ENCODE data around the gene TTC9C. TPM values are rescaled to one million over a fixed set of nuclear protein-coding genes. Genes with fewer than 3 reads are reported as not detected.
"Not testable (repeated sequence)": the region's sequence is repeated elsewhere in the genome, so short reads cannot be mapped to it uniquely, and the experiment has no call there.

The TTC9C gene
- total RNA-seq, 4 donors from 2014 or later = 6.7 to 27.0 (median 17.0) TPM

- in situ Hi-C loops (cut with MboI; ENCODE audit: low pct_ligation_motif_present in 1 of 4, low pct_unique_long_range_greater_than_20kb in 1 of 4, low sequenced_read_pairs in 3 of 4) (no loop called here), intact Hi-C loops (cut with DNase I; ENCODE audit: low total_unique reads) (no loop called here)
- Histone ChIP-seq H3K4me3 (peak overlapping the region; percentile 64 to 96 (median 79)), H3K27me3 (no peaks in the 10 kb centered on the region), H3K27ac (peak overlapping the region; percentile 97 to 99 (median 98)), H3K4me1 (peaks cover 27 to 65% (median 39%) of the 10 kb centered on the region in 4 donors), H3K36me3 (peaks cover 0 to 13% (median 4%) of the 10 kb centered on the region in 4 donors), H3K9me3 (no peaks in the 10 kb centered on the region)
- 0 to 1% methylated on average over 7 to 20 of the region's 20 CpGs for WGBS, 2 donors (ENCODE audit: low coverage in 1 of 2)
- TF ChIP-seq EP300 (IDR thresholded peaks at IDR 0.05; ENCODE audit: low read depth) (no peak), POLR2A (IDR thresholded peaks at IDR 0.05) (no peak), POLR2AphosphoS5 (IDR thresholded peaks at IDR 0.05) (no peak)
- TF ChIP-seq, protein P1, sequence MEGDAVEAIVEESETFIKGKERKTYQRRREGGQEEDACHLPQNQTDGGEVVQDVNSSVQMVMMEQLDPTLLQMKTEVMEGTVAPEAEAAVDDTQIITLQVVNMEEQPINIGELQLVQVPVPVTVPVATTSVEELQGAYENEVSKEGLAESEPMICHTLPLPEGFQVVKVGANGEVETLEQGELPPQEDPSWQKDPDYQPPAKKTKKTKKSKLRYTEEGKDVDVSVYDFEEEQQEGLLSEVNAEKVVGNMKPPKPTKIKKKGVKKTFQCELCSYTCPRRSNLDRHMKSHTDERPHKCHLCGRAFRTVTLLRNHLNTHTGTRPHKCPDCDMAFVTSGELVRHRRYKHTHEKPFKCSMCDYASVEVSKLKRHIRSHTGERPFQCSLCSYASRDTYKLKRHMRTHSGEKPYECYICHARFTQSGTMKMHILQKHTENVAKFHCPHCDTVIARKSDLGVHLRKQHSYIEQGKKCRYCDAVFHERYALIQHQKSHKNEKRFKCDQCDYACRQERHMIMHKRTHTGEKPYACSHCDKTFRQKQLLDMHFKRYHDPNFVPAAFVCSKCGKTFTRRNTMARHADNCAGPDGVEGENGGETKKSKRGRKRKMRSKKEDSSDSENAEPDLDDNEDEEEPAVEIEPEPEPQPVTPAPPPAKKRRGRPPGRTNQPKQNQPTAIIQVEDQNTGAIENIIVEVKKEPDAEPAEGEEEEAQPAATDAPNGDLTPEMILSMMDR (IDR thresholded peaks at IDR 0.05) = no peak
- peak; percentile 89 for DNase-seq
Measured at GRCh38 chr11:62727872-62728170, 465 bp upstream of the TTC9C start.

DNA sequence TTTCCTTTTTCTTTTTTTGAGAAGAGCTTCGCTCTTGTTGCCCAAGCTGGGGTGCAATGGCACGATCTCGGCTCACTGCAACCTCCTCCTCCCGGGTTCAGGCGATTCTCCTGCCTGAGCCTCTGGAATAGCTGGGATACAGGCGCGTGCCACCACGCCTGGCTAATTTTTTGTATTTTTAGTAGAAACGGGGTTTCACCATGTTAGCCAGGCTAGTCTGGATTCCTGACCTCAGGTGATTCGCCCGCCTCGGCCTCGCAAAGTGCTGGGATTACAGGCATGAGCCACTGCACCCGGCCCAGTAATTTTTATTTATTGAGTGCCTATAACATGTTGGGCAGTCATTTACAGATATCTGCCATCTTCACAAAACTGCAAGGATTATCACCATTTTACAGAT is 1.8 kb downstream of the TTC9C start:
- DNase-seq; intact Hi-C loops (cut with DNase I; ENCODE audit: low total_unique reads); H3K27me3 ChIP-seq; in situ Hi-C loops (cut with MboI; ENCODE audit: low pct_ligation_motif_present in 1 of 4, low pct_unique_long_range_greater_than_20kb in 1 of 4, low sequenced_read_pairs in 3 of 4); H3K9me3 ChIP-seq: not testable (repeated sequence)
- WGBS, 2 donors (ENCODE audit: low coverage in 1 of 2) = 80 to 89% methylated on average over 3 to 14 of the region's 14 CpGs
- H3K36me3 ChIP-seq = peaks cover 0 to 17% (median 5%) of the 10 kb centered on the region in 4 donors
- H3K4me3 ChIP-seq = peak overlapping the region in 1 of 4 donors; percentile 73
- peaks cover 17 to 46% (median 26%) of the 10 kb centered on the region in 4 donors for H3K4me1 ChIP-seq
- H3K27ac ChIP-seq = peak overlapping the region; percentile 97 to 99 (median 98)

DNA sequence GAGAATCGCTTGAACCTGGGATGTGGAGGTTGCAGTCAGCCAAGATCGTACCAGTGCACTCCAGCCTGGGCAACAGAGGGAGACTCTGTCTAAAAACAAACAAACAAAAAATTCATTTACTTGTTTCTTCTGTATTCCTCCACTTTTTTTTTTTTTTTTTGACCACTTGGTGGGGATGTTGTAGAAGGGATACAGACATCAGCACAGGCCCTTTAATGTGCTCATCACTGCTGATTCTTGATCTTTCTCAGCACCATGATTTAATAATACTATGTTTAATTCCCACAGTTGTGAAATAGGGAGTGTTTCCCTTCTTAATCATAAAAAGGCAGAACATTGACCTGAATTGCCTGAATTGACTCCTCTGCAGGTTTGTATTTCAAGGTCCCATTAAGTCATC is 4.5 kb downstream of the TTC9C start:
- Histone ChIP-seq H3K4me3 (no peak overlapping the region), H3K9me3 (no peaks in the 10 kb centered on the region), H3K4me1 (peaks cover 17 to 36% (median 23%) of the 10 kb centered on the region in 4 donors), H3K27me3 (no peaks in the 10 kb centered on the region), H3K36me3 (peaks cover 0 to 44% (median 11%) of the 10 kb centered on the region in 4 donors), H3K27ac (no peak overlapping the region)
- no peak for TF ChIP-seq POLR2AphosphoS5 (IDR thresholded peaks at IDR 0.05)
- TF ChIP-seq, protein P1 (IDR thresholded peaks at IDR 0.05) = peak in 2 of 5 experiments; percentile 5 to 8
- 62 to 73% methylated on average over 2 of the region's 2 CpGs for WGBS, 2 donors (ENCODE audit: low coverage in 1 of 2)
- no peak for DNase-seq
- in situ Hi-C loops (cut with MboI; ENCODE audit: low pct_ligation_motif_present in 1 of 4, low pct_unique_long_range_greater_than_20kb in 1 of 4, low sequenced_read_pairs in 3 of 4) = no loop called here
- intact Hi-C loops (cut with DNase I; ENCODE audit: low total_unique reads) = no loop called here

GRCh38 chr11:62737196-62737595 is 8.9 kb downstream of the TTC9C start:
- no peak for DNase-seq
- Histone ChIP-seq H3K27ac (no peak overlapping the region), H3K36me3 (peaks cover 0 to 63% (median 18%) of the 10 kb centered on the region in 4 donors), H3K4me1 (peaks cover 0 to 7% (median 0%) of the 10 kb centered on the region in 4 donors), H3K4me3 (no peak overlapping the region), H3K9me3 (no peaks in the 10 kb centered on the region), H3K27me3 (no peaks in the 10 kb centered on the region)
- TF ChIP-seq POLR2A (IDR thresholded peaks at IDR 0.05) = no peak
- TF ChIP-seq, protein P1 (IDR thresholded peaks at IDR 0.05) = no peak
- no peak for TF ChIP-seq POLR2AphosphoS5 (IDR thresholded peaks at IDR 0.05)
- TF ChIP-seq EP300 (IDR thresholded peaks at IDR 0.05; ENCODE audit: low read depth) = no peak
- in situ Hi-C loops (cut with MboI; ENCODE audit: low pct_ligation_motif_present in 1 of 4, low pct_unique_long_range_greater_than_20kb in 1 of 4, low sequenced_read_pairs in 3 of 4) (no loop called here), intact Hi-C loops (cut with DNase I; ENCODE audit: low total_unique reads) (no loop called here)

DNA sequence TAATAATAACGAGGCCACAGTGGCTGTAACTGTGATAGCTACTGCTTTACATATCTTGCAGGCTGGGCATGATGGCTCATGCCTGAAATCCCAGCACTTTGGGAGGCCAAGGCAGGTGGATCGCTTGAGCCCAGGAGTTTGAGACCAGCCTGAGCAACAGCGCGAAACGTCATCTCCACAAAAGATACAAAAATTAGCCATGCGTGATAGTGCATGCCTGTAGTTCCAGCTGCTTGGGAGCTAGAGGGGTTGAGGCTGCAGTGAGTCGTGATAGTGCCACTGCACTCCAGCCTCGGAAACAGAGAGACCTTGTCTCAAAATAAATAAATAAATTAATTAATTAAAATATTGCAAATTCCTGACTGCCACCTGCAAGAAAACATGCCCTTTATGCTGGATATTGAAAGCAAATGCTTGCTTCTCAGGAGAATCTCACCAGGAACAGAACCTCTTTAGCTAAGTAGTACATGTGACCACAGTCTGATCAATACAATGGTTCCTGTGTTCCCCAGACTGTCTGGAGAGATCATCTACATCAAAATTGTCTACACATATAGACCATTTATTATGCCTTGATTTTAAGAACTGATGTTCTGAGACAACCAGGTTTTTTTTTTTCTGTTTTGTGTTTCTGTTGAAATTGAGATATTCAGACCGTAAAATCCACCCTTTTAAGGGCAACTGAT is 19.3 kb downstream of the TTC9C start:
- 78 to 83% methylated on average over 4 to 9 of the region's 9 CpGs for WGBS, 2 donors (ENCODE audit: low coverage in 1 of 2)
- no peak overlapping the region for H3K4me3 ChIP-seq
- no peak for DNase-seq
- peaks cover 0 to 20% (median 2%) of the 10 kb centered on the region in 4 donors for H3K4me1 ChIP-seq
- no peak overlapping the region for H3K27ac ChIP-seq
- intact Hi-C loops (cut with DNase I; ENCODE audit: low total_unique reads) = no loop called here
- in situ Hi-C loops (cut with MboI; ENCODE audit: low pct_ligation_motif_present in 1 of 4, low pct_unique_long_range_greater_than_20kb in 1 of 4, low sequenced_read_pairs in 3 of 4) = no loop called here
- H3K36me3 ChIP-seq = peaks cover 0 to 4% (median 0%) of the 10 kb centered on the region in 4 donors
- no peak for TF ChIP-seq POLR2A (IDR thresholded peaks at IDR 0.05)
- TF ChIP-seq POLR2AphosphoS5 (IDR thresholded peaks at IDR 0.05) = no peak
- TF ChIP-seq EP300 (IDR thresholded peaks at IDR 0.05; ENCODE audit: low read depth) = no peak
- TF ChIP-seq, protein P1 (IDR thresholded peaks at IDR 0.05) = no peak
- no peaks in the 10 kb centered on the region for H3K9me3 ChIP-seq
- H3K27me3 ChIP-seq = no peaks in the 10 kb centered on the region

DNA sequence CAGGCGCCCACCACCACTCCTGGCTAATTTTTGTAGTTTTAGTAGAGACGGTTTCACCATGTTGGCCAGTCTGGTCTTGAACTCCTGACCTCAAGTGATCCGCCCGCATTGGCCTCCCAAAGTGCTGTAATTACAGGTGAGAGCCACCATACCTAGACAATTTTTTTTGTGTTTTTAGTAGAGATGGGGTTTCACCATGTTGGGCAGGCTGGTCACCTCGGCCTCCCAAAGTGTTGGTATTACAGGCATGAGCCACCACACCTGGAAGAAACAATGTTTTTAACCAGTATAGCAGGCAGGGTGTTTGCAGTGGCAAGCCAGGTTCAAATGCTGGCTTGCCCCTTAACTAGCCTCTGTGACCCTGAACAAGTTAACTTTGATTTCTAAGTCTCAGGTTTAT is 21.6 kb downstream of the TTC9C start:
- H3K4me3 ChIP-seq; H3K36me3 ChIP-seq; H3K27me3 ChIP-seq; DNase-seq; intact Hi-C loops (cut with DNase I; ENCODE audit: low total_unique reads); H3K9me3 ChIP-seq; in situ Hi-C loops (cut with MboI; ENCODE audit: low pct_ligation_motif_present in 1 of 4, low pct_unique_long_range_greater_than_20kb in 1 of 4, low sequenced_read_pairs in 3 of 4); H3K27ac ChIP-seq: not testable (repeated sequence)
- 93 to 97% methylated on average over 4 to 5 of the region's 5 CpGs for whole genome bisulfite sequencing, 2 donors (ENCODE audit: low coverage in 1 of 2)
- H3K4me1 ChIP-seq = peaks cover 0 to 35% (median 15%) of the 10 kb centered on the region in 4 donors

Measured in transverse colon (tissue), 4 donors.